Right lobe of liver (tissue), 4 donors: ENCODE results near the gene KLHL21.

ENCODE experiments used
- CTCF ChIP-seq, 4 donors: fragments of 200-600 bp in 3 of 4; fragments of 450-650 bp in 1 of 4; IDR thresholded peaks; one replicate each; pipeline versions ENCODE4 v1.5.1 to v1.8.0; 2016 to 2022; ENCODE audit warnings: antibody characterized with exemption in 4 of 4, mild to moderate bottlenecking in 2 of 4
- POLR2A ChIP-seq: fragments of 450-650 bp; IDR thresholded peaks from one replicate; pipeline ENCODE4 v1.6.1; 2017; ENCODE audit warnings: antibody characterized with exemption, mild to moderate bottlenecking
- donor health status: DM: no; HTN: no; CAD: no.
- donor health status: DM: no; HTN: no; CAD: no.
- donor health status: DM: no; HTN: yes; CAD: no.

GRCh38 chr1:6574025-6574620 lies 28.5 kb downstream of the KLHL21 start:
- TF ChIP-seq CTCF (IDR thresholded peaks at IDR 0.05) (no peak), POLR2A (no peak)
